HEK293T (cell line): Measurements from ENCODE around the gene FAM78B.

ENCODE experiments used
- CTCF ChIA-PET: fragments of 350-600 bp; formaldehyde crosslinking; extraction: SDS; loops from one replicate; lab custom pipeline; 2021; ENCODE audit warnings: antibody characterized with exemption, inconsistent platforms; lab: Yijun Ruan, JAX
- POLR2A ChIA-PET: fragments of 350-600 bp; formaldehyde crosslinking; extraction: SDS; loops from one replicate; lab custom pipeline; 2020; ENCODE audit warnings: antibody characterized with exemption, inconsistent platforms; lab: Yijun Ruan, JAX
- DNase-seq: peaks from one replicate; pipeline ENCODE4 v3.0.0; 2012; ENCODE audit warnings: mixed read lengths; ENCODE audit errors: extremely low spot score
- ARNT ChIP-seq: fragments of 450-650 bp; IDR thresholded peaks from 2 replicates; pipeline ENCODE4 v1.6.1; 2017; ENCODE audit warnings: mild to moderate bottlenecking
- BHLHE40 ChIP-seq: fragments of 450-650 bp; IDR thresholded peaks from 2 replicates; pipeline ENCODE4 v1.6.1; 2016; ENCODE audit warnings: mild to moderate bottlenecking, moderate library complexity, borderline replicate concordance
- CTBP1 ChIP-seq: fragments of 450-650 bp; IDR thresholded peaks from 2 replicates; pipeline ENCODE4 v1.6.1; 2016; ENCODE audit warnings: borderline replicate concordance
- ELF4 ChIP-seq: fragments of 450-650 bp; IDR thresholded peaks from 2 replicates; pipeline ENCODE4 v1.6.1; 2017; ENCODE audit warnings: antibody characterized with exemption
- FOXA1 ChIP-seq: fragments of 450-650 bp; IDR thresholded peaks from 2 replicates; pipeline ENCODE4 v1.6.1; 2016; ENCODE audit warnings: mild to moderate bottlenecking
- FOXK2 ChIP-seq: fragments of 450-650 bp; IDR thresholded peaks from 2 replicates; pipeline ENCODE4 v1.6.1; 2016; ENCODE audit warnings: mild to moderate bottlenecking
- FOXM1 ChIP-seq: fragments of 450-650 bp; IDR thresholded peaks from 2 replicates; pipeline ENCODE4 v1.6.1; 2017; ENCODE audit warnings: mild to moderate bottlenecking, borderline replicate concordance
- HDGF ChIP-seq: fragments of 450-650 bp; IDR thresholded peaks from 2 replicates; pipeline ENCODE4 v1.6.1; 2017; ENCODE audit warnings: antibody characterized with exemption, borderline replicate concordance
- L3MBTL2 ChIP-seq: fragments of 450-650 bp; conservative IDR thresholded peaks from 2 replicates; pipeline ENCODE4 v1.6.1; 2016; ENCODE audit warnings: mild to moderate bottlenecking
- LEF1 ChIP-seq: fragments of 450-650 bp; IDR thresholded peaks from 2 replicates; pipeline ENCODE4 v1.6.1; 2017; ENCODE audit warnings: mild to moderate bottlenecking, borderline replicate concordance
- NFRKB ChIP-seq: fragments of 450-650 bp; IDR thresholded peaks from 2 replicates; pipeline ENCODE4 v1.6.1; 2016; ENCODE audit warnings: mild to moderate bottlenecking, moderate library complexity
- SP1 ChIP-seq: fragments of 450-650 bp; IDR thresholded peaks from 2 replicates; pipeline ENCODE4 v1.6.1; 2017
- SUZ12 ChIP-seq: fragments of 450-650 bp; IDR thresholded peaks from 2 replicates; pipeline ENCODE4 v1.6.1; 2016; ENCODE audit warnings: mild to moderate bottlenecking
- TARDBP ChIP-seq: fragments of 450-650 bp; IDR thresholded peaks from 2 replicates; pipeline ENCODE4 v1.6.1; 2016
- ZNF384 ChIP-seq: fragments of 450-650 bp; IDR thresholded peaks from 2 replicates; pipeline ENCODE4 v1.6.1; 2016
- TF ChIP-seq, protein P1 (sequence below): fragments of 450-650 bp; IDR thresholded peaks from 2 replicates; pipeline ENCODE4 v1.6.1; 2016

FAM78B gene

DNA sequence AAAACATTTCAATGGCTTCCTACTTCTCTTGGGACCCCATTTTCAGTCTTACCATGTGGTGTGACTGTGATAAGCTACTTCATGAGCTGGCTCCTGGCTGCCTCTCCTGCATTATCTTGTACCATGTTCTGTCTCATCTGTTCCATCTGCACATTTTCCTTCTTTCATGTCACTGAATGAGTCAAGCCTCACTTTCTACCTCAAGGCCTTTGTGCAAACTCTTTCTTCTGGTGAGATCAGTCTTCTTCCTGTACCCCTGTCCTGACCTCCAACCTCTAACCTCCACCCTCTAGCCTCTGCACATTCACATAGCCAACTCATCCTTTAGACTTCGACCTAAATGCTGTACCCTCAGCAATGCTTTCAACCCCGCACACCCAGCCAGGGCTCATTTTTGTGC, 9.6 kb upstream of the FAM78B start:
- ChIA-PET CTCF (no interaction called here), POLR2A (no interaction called here)
- TF ChIP-seq, protein P1, sequence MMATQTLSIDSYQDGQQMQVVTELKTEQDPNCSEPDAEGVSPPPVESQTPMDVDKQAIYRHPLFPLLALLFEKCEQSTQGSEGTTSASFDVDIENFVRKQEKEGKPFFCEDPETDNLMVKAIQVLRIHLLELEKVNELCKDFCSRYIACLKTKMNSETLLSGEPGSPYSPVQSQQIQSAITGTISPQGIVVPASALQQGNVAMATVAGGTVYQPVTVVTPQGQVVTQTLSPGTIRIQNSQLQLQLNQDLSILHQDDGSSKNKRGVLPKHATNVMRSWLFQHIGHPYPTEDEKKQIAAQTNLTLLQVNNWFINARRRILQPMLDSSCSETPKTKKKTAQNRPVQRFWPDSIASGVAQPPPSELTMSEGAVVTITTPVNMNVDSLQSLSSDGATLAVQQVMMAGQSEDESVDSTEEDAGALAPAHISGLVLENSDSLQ, result no peak
- TF ChIP-seq FOXA1 (no peak), FOXK2 (no peak), CTBP1 (no peak), ARNT (no peak), ELF4 (no peak), LEF1 (no peak), ZNF384 (no peak), L3MBTL2 (no peak), BHLHE40 (no peak), TARDBP (no peak), NFRKB (no peak), FOXM1 (no peak), SUZ12 (no peak)
- DNase-seq, result no peak

DNA sequence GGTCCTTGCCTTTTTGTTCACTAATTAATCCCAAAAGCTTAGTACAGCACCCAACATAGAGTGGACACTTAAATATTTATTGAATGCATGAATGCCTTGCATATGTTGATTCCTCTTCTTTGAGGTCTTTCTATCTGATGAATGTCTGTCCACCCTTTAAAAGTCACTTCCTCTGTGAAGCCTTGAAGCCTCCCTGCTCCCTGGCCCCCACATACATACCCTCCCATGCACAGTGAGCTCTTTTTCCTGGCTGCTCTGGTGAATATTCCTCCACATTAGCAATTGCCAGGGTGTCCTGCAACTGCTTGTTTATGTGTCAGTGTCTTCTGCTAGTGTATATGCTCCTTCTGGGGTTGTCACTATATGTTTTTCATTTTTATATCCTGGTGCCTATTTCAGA, 8.2 kb upstream of the FAM78B start:
- DNase-seq, result no peak
- ChIA-PET POLR2A (no interaction called here), CTCF (no interaction called here)
- no peak for TF ChIP-seq LEF1
- TF ChIP-seq ARNT, result no peak
- no peak for TF ChIP-seq NFRKB
- TF ChIP-seq FOXM1, result no peak
- TF ChIP-seq ELF4, result no peak
- TF ChIP-seq, protein P1, result no peak
- no peak for TF ChIP-seq L3MBTL2
- TF ChIP-seq SUZ12, result no peak
- no peak for TF ChIP-seq BHLHE40
- no peak for TF ChIP-seq FOXK2

- ChIA-PET CTCF (no interaction called here), POLR2A (no interaction called here)
- no peak for DNase-seq
- TF ChIP-seq, protein P1, result no peak
- TF ChIP-seq LEF1, result no peak
- TF ChIP-seq ARNT, result no peak
- TF ChIP-seq HDGF, result no peak
- TF ChIP-seq CTBP1, result no peak
- no peak for TF ChIP-seq ELF4
- TF ChIP-seq BHLHE40, result no peak
- no peak for TF ChIP-seq FOXA1
Observed at GRCh38 chr1:166174108-166174507, 7.3 kb upstream of the FAM78B start.

GRCh38 chr1:166172106-166172505, 5.3 kb upstream of the FAM78B start:
- ChIA-PET POLR2A (no interaction called here), CTCF (no interaction called here)
- no peak for TF ChIP-seq ZNF384
- no peak for TF ChIP-seq FOXA1
- no peak for TF ChIP-seq FOXK2
- TF ChIP-seq SUZ12, result no peak
- no peak for TF ChIP-seq CTBP1
- TF ChIP-seq HDGF, result no peak
- TF ChIP-seq LEF1, result no peak
- no peak for TF ChIP-seq FOXM1
- TF ChIP-seq L3MBTL2, result no peak
- no peak for TF ChIP-seq NFRKB
- TF ChIP-seq TARDBP, result no peak
- TF ChIP-seq ARNT, result no peak
- TF ChIP-seq ELF4, result no peak
- TF ChIP-seq SP1, result no peak
- no peak for TF ChIP-seq BHLHE40
- TF ChIP-seq, protein P1, result no peak
- no peak for DNase-seq

DNA sequence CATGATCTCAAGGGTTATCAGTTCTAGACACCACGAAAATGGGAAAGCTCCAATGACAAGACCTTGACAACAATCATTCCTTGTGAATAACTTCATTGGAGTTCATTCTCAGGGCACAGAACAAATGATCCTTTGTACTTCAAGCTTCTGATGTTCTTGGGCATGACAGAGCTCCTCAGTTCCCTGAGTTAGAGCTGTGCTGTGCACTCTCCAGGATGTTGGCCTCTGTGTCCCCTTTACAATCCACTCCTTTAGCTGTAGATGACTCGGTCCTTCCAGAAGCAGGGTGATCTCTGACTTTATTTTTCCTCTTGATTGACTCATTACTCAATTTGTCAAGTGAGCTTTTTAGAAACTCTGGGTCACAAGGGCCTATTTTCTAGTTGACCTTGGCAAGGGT, 3.9 kb upstream of the FAM78B start:
- ChIA-PET CTCF (interaction anchor here (0.9 kb wide), 1 partner anchor 9 kb away, joined by 3 read pairs; no protein-coding TSS in a partner anchor), POLR2A (no interaction called here)
- no peak for DNase-seq
- no peak for TF ChIP-seq NFRKB

DNA sequence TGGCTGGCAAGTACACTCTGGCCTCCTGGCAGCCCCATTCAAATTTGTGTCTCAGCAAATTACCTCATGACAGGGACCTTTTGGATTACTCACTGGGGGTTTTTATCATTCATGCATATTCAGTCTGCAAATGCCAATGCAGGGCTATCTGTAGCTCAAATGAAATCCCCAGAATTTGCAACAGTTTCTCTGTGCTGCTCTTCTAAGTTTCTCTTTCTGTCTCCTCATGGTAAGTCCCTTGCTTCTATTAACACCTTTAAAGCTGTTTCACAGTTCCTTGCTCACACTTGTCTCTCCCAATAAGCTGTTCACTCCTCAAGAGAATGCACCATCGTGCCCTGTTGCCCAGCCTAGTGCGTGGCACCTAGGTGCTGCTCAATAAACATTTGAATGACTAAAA, 3.3 kb upstream of the FAM78B start:
- no peak for DNase-seq
- CTCF ChIA-PET, result interaction anchor here (0.9 kb wide), 1 partner anchor 9 kb away, joined by 3 read pairs; no protein-coding TSS in a partner anchor
- TF ChIP-seq LEF1 (no peak), CTBP1 (no peak), ELF4 (no peak), ARNT (no peak), SUZ12 (no peak), FOXM1 (no peak), BHLHE40 (no peak), NFRKB (no peak), TARDBP (no peak), SP1 (no peak), L3MBTL2 (no peak), FOXA1 (no peak), HDGF (no peak), FOXK2 (no peak), ZNF384 (no peak)
- TF ChIP-seq, protein P1, result no peak
- POLR2A ChIA-PET, result no interaction called here
